ENCODE results near the gene XXYLT1. TPM values are rescaled to one million over a fixed set of nuclear protein-coding genes. Genes with fewer than 3 reads are reported as not detected.
"Not testable (repeated sequence)": the region's sequence is repeated elsewhere in the genome, so short reads cannot be mapped to it uniquely, and the experiment has no call there.

Gene XXYLT1
- polyA plus RNA-seq, 1 donor (not counting 4 experiments of a cell fraction or from before 2014, with no cell fraction given): 11.1 TPM

DNA sequence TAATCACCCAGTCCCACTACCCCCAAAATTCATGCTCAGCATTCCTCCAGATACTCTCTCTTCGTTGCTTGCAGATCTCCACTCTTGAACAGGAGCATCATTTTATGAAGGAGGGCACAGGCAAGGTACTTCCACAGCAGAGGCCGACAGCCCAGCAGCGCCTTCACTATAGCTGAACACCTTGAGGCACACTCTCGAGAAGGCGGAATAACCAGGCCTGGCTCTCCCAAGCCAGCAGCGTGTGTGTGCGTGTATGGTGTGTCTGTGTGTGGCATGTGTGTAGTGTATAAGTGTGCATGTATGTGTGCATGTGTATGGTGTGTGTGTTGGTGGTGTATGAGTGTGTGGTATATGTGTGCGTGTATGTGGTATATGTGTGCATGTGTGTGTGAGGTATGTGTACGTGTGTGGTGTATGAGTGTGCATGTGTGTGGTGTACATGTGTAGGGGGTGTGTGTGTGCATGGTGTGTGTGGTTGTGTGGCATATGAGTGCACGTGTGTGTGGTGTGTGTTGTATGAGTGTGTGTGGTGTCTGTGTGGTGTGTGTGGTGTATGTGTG is 161.8 kb downstream of the XXYLT1 start:
- no peak for FAIRE-seq
- Histone ChIP-seq H2AFZ (ENCODE audit: control insufficient read depth, low read length) (no peak overlapping the region), H3K27me3 (ENCODE audit: control insufficient read depth, extremely low read depth, insufficient read depth, low read length) (no peaks in the 10 kb centered on the region), H3K9ac (ENCODE audit: control insufficient read depth, extremely low read depth, insufficient read depth, low read length) (no peak overlapping the region), H3K4me2 (ENCODE audit: control insufficient read depth, extremely low read depth, insufficient read depth, low read depth, low read length) (no peak overlapping the region), H4K20me1 (ENCODE audit: control insufficient read depth, extremely low read depth, insufficient read depth, low read length) (no peaks in the 10 kb centered on the region), H3K79me2 (ENCODE audit: control insufficient read depth, insufficient read depth, low read length) (no peaks in the 10 kb centered on the region), H3K4me3 (ENCODE audit: control insufficient read depth in 2 of 3, extremely low read depth in 1 of 3, insufficient read depth in 2 of 3, low read depth in 1 of 3, low read length in 3 of 3) (no peak overlapping the region), H3K9me3 (ENCODE audit: control insufficient read depth, low read depth, low read length) (no peaks in the 10 kb centered on the region), H3K36me3 (ENCODE audit: control insufficient read depth in 2 of 2, extremely low read depth in 1 of 2, insufficient read depth in 2 of 2, low read length in 2 of 2) (no peaks in the 10 kb centered on the region), H3K27ac (ENCODE audit: control insufficient read depth, insufficient read depth, low read length) (no peak overlapping the region), H3K9me1 (ENCODE audit: control insufficient read depth, extremely low read depth, insufficient read depth, low read length) (no peaks in the 10 kb centered on the region), H3K4me1 (ENCODE audit: control insufficient read depth, extremely low read depth, insufficient read depth, low read length) (peaks cover 9% of the 10 kb centered on the region)
- dilution Hi-C loops (cut with MboI; ENCODE audit: extremely low pct_ligation_motif_present, low sequenced_read_pairs): no loop called here
- no peak for DNase-seq (ENCODE audit: low read depth, low spot score)
- TF ChIP-seq, protein P1, sequence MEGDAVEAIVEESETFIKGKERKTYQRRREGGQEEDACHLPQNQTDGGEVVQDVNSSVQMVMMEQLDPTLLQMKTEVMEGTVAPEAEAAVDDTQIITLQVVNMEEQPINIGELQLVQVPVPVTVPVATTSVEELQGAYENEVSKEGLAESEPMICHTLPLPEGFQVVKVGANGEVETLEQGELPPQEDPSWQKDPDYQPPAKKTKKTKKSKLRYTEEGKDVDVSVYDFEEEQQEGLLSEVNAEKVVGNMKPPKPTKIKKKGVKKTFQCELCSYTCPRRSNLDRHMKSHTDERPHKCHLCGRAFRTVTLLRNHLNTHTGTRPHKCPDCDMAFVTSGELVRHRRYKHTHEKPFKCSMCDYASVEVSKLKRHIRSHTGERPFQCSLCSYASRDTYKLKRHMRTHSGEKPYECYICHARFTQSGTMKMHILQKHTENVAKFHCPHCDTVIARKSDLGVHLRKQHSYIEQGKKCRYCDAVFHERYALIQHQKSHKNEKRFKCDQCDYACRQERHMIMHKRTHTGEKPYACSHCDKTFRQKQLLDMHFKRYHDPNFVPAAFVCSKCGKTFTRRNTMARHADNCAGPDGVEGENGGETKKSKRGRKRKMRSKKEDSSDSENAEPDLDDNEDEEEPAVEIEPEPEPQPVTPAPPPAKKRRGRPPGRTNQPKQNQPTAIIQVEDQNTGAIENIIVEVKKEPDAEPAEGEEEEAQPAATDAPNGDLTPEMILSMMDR (optimal IDR thresholded peaks at IDR 0.05 in 1 of 3, IDR thresholded peaks at IDR 0.05 in 1 of 3, conservative IDR thresholded peaks at IDR 0.05 in 1 of 3; ENCODE audit: extremely low read depth in 1 of 3, insufficient read depth in 2 of 3, low read length in 3 of 3): no peak
- TF ChIP-seq EZH2 (IDR thresholded peaks at IDR 0.05; ENCODE audit: low read length): no peak

DNA sequence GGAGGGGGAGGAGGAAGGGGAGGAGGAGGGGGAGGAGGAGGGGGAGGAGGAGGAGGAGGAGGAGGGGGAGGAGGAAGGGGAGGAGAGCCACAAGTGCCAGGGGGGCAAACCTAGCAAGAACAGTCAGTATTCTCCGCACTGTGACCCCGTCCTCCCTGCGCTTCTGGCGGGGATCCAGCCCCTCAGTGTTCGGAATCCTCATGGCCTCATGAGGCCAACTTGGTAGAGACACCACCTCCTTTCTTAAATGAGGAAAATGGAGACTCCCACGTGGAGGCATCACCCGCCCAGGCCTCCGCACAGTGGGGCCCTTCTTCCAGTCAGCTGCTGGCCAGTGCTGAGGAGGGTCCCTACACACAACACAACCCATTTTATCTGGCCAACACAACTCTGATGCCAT is 163.4 kb downstream of the XXYLT1 start:
- no peak overlapping the region for H2AFZ ChIP-seq (ENCODE audit: control insufficient read depth, low read length)
- TF ChIP-seq, protein P1 (optimal IDR thresholded peaks at IDR 0.05 in 1 of 3, IDR thresholded peaks at IDR 0.05 in 1 of 3, conservative IDR thresholded peaks at IDR 0.05 in 1 of 3; ENCODE audit: extremely low read depth in 1 of 3, insufficient read depth in 2 of 3, low read length in 3 of 3): no peak
- no peak for TF ChIP-seq EZH2 (IDR thresholded peaks at IDR 0.05; ENCODE audit: low read length)
- H3K79me2 ChIP-seq (ENCODE audit: control insufficient read depth, insufficient read depth, low read length): no peaks in the 10 kb centered on the region
- FAIRE-seq: no peak
- no peaks in the 10 kb centered on the region for H3K9me3 ChIP-seq (ENCODE audit: control insufficient read depth, low read depth, low read length)
- peaks cover 4% of the 10 kb centered on the region for H3K4me1 ChIP-seq (ENCODE audit: control insufficient read depth, extremely low read depth, insufficient read depth, low read length)
- H3K36me3 ChIP-seq (ENCODE audit: control insufficient read depth in 2 of 2, extremely low read depth in 1 of 2, insufficient read depth in 2 of 2, low read length in 2 of 2): no peaks in the 10 kb centered on the region
- H3K4me2 ChIP-seq (ENCODE audit: control insufficient read depth, extremely low read depth, insufficient read depth, low read depth, low read length): no peak overlapping the region
- no peaks in the 10 kb centered on the region for H3K27me3 ChIP-seq (ENCODE audit: control insufficient read depth, extremely low read depth, insufficient read depth, low read length)
- no peak for DNase-seq (ENCODE audit: low read depth, low spot score)
- no peaks in the 10 kb centered on the region for H4K20me1 ChIP-seq (ENCODE audit: control insufficient read depth, extremely low read depth, insufficient read depth, low read length)
- H3K9me1 ChIP-seq (ENCODE audit: control insufficient read depth, extremely low read depth, insufficient read depth, low read length): no peaks in the 10 kb centered on the region
- no peak overlapping the region for H3K9ac ChIP-seq (ENCODE audit: control insufficient read depth, extremely low read depth, insufficient read depth, low read length)
- H3K27ac ChIP-seq (ENCODE audit: control insufficient read depth, insufficient read depth, low read length): no peak overlapping the region
- H3K4me3 ChIP-seq (ENCODE audit: control insufficient read depth in 2 of 3, extremely low read depth in 1 of 3, insufficient read depth in 2 of 3, low read depth in 1 of 3, low read length in 3 of 3): no peak overlapping the region
- dilution Hi-C loops (cut with MboI; ENCODE audit: extremely low pct_ligation_motif_present, low sequenced_read_pairs): no loop called here

DNA sequence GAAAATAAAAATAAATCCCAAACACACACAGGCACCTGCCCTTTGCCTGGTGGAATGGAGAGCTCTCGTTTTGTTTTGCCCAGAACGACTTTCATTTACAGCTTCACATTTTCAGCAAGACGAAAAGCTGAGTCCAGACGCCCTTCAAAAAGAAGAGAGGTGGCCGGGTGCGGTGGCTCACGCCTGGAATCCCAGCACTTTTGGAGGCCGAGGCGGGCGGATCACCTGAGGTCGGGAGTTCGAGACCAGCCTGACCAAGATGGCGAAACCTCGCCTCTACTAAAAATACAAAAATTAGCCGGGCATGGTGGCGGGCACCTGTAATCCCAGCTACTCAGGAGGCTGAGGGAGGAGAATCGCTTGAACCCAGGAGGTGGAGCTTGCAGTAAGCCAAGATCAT is 163.9 kb downstream of the XXYLT1 start:
- H3K79me2 ChIP-seq (ENCODE audit: control insufficient read depth, insufficient read depth, low read length); H3K9me1 ChIP-seq (ENCODE audit: control insufficient read depth, extremely low read depth, insufficient read depth, low read length); dilution Hi-C loops (cut with MboI; ENCODE audit: extremely low pct_ligation_motif_present, low sequenced_read_pairs); H3K27ac ChIP-seq (ENCODE audit: control insufficient read depth, insufficient read depth, low read length); H3K27me3 ChIP-seq (ENCODE audit: control insufficient read depth, extremely low read depth, insufficient read depth, low read length); FAIRE-seq; H3K9me3 ChIP-seq (ENCODE audit: control insufficient read depth, low read depth, low read length); H3K9ac ChIP-seq (ENCODE audit: control insufficient read depth, extremely low read depth, insufficient read depth, low read length); DNase-seq (ENCODE audit: low read depth, low spot score); H4K20me1 ChIP-seq (ENCODE audit: control insufficient read depth, extremely low read depth, insufficient read depth, low read length); H3K4me3 ChIP-seq (ENCODE audit: control insufficient read depth in 2 of 3, extremely low read depth in 1 of 3, insufficient read depth in 2 of 3, low read depth in 1 of 3, low read length in 3 of 3); H2AFZ ChIP-seq (ENCODE audit: control insufficient read depth, low read length); H3K4me2 ChIP-seq (ENCODE audit: control insufficient read depth, extremely low read depth, insufficient read depth, low read depth, low read length); H3K36me3 ChIP-seq (ENCODE audit: control insufficient read depth in 2 of 2, extremely low read depth in 1 of 2, insufficient read depth in 2 of 2, low read length in 2 of 2): not testable (repeated sequence)
- H3K4me1 ChIP-seq (ENCODE audit: control insufficient read depth, extremely low read depth, insufficient read depth, low read length): peaks cover 10% of the 10 kb centered on the region
